CD4-positive, alpha-beta T cell treated with Interleukin-17A for 4 hours (primary cell): ENCODE data around the gene WHAMM.
"Not testable (repeated sequence)": the region's sequence is repeated elsewhere in the genome, so short reads cannot be mapped to it uniquely, and the experiment has no call there.

ENCODE experiments used
- DNase-seq: peaks from one replicate; pipeline ENCODE4 v3.0.0-alpha.2; 2020; ENCODE audit warnings: mixed read lengths

The WHAMM gene

GRCh38 chr15:82839136-82839535 is 29.7 kb downstream of the WHAMM start:
- DNase-seq: no peak

- DNase-seq: no peak
These were observed 30.7 kb downstream of the WHAMM start for GRCh38 chr15:82840166-82840565.

- DNase-seq: no peak
These were observed 34.1 kb downstream of the WHAMM start for GRCh38 chr15:82843566-82843965.

- DNase-seq: no peak
These were observed 36.3 kb downstream of the WHAMM start for GRCh38 chr15:82845686-82846085.

GRCh38 chr15:82846621-82847020 is 37.2 kb downstream of the WHAMM start:
- DNase-seq: no peak

GRCh38 chr15:82847703-82848102 is 38.3 kb downstream of the WHAMM start:
- DNase-seq: no peak

GRCh38 chr15:82848241-82848993 is 39.0 kb downstream of the WHAMM start:
- DNase-seq: no peak

- DNase-seq: peak; percentile 54
These were observed 40.4 kb downstream of the WHAMM start for GRCh38 chr15:82849556-82850512.

GRCh38 chr15:82850731-82851130 is 41.3 kb downstream of the WHAMM start:
- no peak for DNase-seq

- DNase-seq: no peak
These were observed 42.0 kb downstream of the WHAMM start for GRCh38 chr15:82851306-82851850.

GRCh38 chr15:82851981-82852511 is 42.6 kb downstream of the WHAMM start:
- no peak for DNase-seq

GRCh38 chr15:82852941-82853561 is 43.6 kb downstream of the WHAMM start:
- peak; percentile 12 for DNase-seq

- no peak for DNase-seq
These were observed 45.1 kb downstream of the WHAMM start for GRCh38 chr15:82854554-82854953.

- no peak for DNase-seq
These were observed 46.1 kb downstream of the WHAMM start for GRCh38 chr15:82855286-82856100.

- no peak for DNase-seq
These were observed 47.2 kb downstream of the WHAMM start for GRCh38 chr15:82856397-82857170.

GRCh38 chr15:82858932-82859331 is 49.5 kb downstream of the WHAMM start:
- DNase-seq: no peak

- DNase-seq: no peak
These were observed 53.5 kb downstream of the WHAMM start for GRCh38 chr15:82862886-82863285.

GRCh38 chr15:82864967-82865366 is 55.5 kb downstream of the WHAMM start:
- no peak for DNase-seq

GRCh38 chr15:82865581-82865980 is 56.2 kb downstream of the WHAMM start:
- DNase-seq: not testable (repeated sequence)

- not testable (repeated sequence) for DNase-seq
These were observed 56.6 kb downstream of the WHAMM start for GRCh38 chr15:82865981-82866380.

GRCh38 chr15:82870727-82871320 is 61.4 kb downstream of the WHAMM start:
- DNase-seq: no peak
